IPS-15b (cell line): ENCODE data around the gene CCDC40.

ENCODE experiments used
- H3K27me3 ChIP-seq: one replicate; pipeline ENCODE4 v1.6.1; 2013; ENCODE audit warnings: low read length; ENCODE audit not compliant: control insufficient read depth, insufficient read depth
- H3K36me3 ChIP-seq: one replicate; pipeline ENCODE4 v1.6.1; 2013; ENCODE audit warnings: low read length; ENCODE audit not compliant: control insufficient read depth, insufficient read depth
- H3K4me1 ChIP-seq: one replicate; pipeline ENCODE4 v1.6.1; 2013; ENCODE audit warnings: mild to moderate bottlenecking, low read length; ENCODE audit not compliant: control insufficient read depth, insufficient read depth
- H3K4me3 ChIP-seq: one replicate; pipeline ENCODE4 v1.5.1; 2013; ENCODE audit warnings: low read depth, low read length
- H3K9ac ChIP-seq: one replicate; pipeline ENCODE4 v1.6.1; 2013; ENCODE audit warnings: low read depth, mild to moderate bottlenecking, low read length
- H3K9me3 ChIP-seq: one replicate; pipeline ENCODE4 v1.6.1; 2013; ENCODE audit warnings: mild to moderate bottlenecking, low read length; ENCODE audit not compliant: control insufficient read depth, insufficient read depth

CCDC40 gene

DNA sequence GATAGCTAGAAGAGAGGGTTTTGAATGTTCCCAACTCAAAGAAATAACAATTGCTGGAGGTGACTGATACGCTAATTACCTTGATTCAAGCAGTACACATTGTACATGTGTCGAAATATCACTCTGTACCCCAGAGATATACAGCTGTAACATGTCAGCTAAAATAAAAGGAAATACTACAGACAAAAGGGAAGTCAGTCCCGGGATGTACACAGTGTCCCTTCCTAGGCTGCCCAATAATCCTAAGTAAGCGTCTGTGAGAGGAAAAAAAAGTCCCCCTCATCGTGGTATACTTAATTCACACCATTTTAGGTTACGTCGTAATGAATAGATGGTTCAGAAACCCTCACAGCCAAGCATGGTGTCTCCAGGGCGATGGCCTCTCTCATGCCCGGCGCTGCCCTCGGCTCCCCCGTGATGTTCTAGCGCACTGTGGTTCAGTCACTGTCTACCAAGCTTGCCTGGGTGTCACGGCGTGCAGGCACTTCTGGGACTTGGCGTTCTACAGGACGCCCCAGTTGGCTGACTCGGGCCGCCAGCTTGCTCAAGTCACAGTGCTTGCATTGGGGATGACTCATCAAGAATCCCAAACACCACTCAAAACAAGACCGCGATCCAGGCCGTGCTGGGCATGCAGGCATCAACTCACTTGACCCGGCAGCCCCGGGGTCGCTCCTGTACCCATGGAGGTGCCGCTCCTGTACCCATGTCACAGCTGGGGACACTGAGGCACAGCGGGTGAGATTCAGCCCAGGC, 27.6 kb downstream of the CCDC40 start:
- Histone ChIP-seq H3K36me3 (no peaks in the 10 kb centered on the region), H3K4me1 (peaks cover 7% of the 10 kb centered on the region), H3K27me3 (no peaks in the 10 kb centered on the region), H3K9me3 (no peaks in the 10 kb centered on the region), H3K4me3 (no peak overlapping the region), H3K9ac (no peak overlapping the region)

DNA sequence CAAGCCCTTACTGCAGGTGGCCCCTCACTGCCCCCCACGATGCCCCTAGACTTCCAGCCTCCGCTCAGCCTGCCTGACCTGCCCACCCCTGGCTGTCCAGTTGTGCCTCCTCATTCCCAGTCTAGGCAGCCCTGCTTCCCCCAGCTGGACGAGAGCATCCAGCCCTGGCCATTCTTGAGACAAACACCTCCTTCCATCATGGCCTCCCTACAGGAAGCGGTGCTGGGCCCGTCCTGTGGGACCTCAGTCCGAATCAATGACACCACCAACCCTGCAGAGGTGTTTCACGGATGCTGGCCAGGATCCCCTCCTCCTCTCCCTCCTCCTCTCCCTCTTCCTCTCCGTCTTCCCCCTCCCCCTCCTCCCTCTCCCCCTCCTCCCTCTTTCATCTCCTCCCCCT, 28.3 kb downstream of the CCDC40 start:
- Histone ChIP-seq H3K36me3 (no peaks in the 10 kb centered on the region), H3K4me3 (no peak overlapping the region), H3K4me1 (peaks cover 7% of the 10 kb centered on the region), H3K27me3 (no peaks in the 10 kb centered on the region), H3K9ac (no peak overlapping the region), H3K9me3 (no peaks in the 10 kb centered on the region)

- Histone ChIP-seq H3K4me1 (peaks cover 7% of the 10 kb centered on the region), H3K36me3 (no peaks in the 10 kb centered on the region), H3K27me3 (no peaks in the 10 kb centered on the region), H3K9ac (no peak overlapping the region), H3K9me3 (no peaks in the 10 kb centered on the region), H3K4me3 (no peak overlapping the region)
These were observed 29.2 kb downstream of the CCDC40 start for GRCh38 chr17:80065478-80066170.

DNA sequence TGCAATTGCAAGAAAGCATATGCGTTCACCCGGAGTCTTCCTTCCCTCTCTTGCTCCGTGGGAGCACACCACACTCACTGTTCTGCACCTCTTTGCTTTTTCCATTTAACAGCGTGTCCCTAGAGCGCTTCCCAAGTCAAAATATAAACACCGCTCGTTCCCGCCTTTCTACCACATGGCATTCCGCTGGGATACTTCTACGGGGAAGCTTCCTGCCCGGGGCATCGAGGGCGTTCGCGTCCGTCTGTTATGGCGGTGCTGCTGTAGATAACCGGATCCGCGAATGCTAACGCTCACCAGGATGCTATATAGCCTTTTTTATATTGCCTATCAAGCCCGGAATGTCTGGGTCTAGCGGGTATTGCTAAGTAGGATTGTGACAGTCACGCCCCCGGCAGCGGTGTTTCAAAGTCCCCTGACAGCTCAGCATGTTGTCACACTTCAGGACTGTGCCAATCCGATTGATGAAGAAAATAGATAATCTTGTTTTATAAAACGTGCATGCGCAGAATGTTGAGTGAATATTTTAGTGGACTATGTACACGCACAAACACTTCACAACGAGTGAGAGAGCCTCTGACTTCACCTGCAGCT, 31.0 kb downstream of the CCDC40 start:
- H3K4me3 ChIP-seq, result no peak overlapping the region
- no peak overlapping the region for H3K9ac ChIP-seq
- H3K4me1 ChIP-seq, result peaks cover 7% of the 10 kb centered on the region
- no peaks in the 10 kb centered on the region for H3K36me3 ChIP-seq
- no peaks in the 10 kb centered on the region for H3K27me3 ChIP-seq
- H3K9me3 ChIP-seq, result no peaks in the 10 kb centered on the region

GRCh38 chr17:80068301-80069222, 32.1 kb downstream of the CCDC40 start:
- H3K27me3 ChIP-seq, result no peaks in the 10 kb centered on the region
- H3K4me3 ChIP-seq, result no peak overlapping the region
- H3K9ac ChIP-seq, result no peak overlapping the region
- no peaks in the 10 kb centered on the region for H3K36me3 ChIP-seq
- no peaks in the 10 kb centered on the region for H3K9me3 ChIP-seq
- H3K4me1 ChIP-seq, result peaks cover 7% of the 10 kb centered on the region

DNA sequence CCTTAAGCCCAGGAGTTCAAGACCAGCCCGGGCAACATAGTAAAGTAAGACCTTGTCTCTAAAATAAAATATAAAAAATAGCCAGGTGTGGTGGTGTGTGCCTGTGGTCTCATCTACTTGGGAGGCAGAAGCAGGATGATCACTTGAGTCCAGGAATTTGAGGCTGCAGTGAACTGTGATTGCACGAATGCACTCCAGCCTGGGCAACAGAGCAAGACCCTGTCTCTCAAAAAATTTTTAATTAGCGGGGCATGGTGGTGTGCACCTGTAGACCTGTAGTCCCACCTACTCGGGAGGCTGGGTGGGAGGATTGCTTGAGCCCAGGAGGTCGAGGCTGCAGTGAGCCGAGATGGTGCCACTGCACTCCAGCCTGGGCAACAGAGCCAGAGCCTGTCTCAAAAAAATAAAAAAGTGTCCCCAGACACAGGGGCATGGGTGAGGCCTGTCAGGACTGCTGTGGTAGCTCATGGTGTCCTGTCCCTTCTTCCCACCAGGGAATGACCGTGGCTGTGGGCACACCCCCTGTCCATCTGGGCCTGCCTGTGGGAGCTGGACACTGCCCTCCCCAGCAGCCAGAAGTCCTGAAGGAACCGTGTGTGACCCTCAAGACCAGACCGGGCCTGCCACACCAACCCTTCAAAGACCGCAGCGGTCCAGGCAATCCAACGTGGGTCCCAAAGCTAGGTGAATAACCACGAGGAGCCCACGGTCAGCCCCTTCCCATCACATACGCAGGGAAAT, 34.1 kb downstream of the CCDC40 start:
- no peaks in the 10 kb centered on the region for H3K9me3 ChIP-seq
- no peaks in the 10 kb centered on the region for H3K36me3 ChIP-seq
- no peak overlapping the region for H3K4me3 ChIP-seq
- no peak overlapping the region for H3K9ac ChIP-seq
- no peaks in the 10 kb centered on the region for H3K27me3 ChIP-seq
- peaks cover 6% of the 10 kb centered on the region for H3K4me1 ChIP-seq

GRCh38 chr17:80071116-80071841, 34.8 kb downstream of the CCDC40 start:
- no peaks in the 10 kb centered on the region for H3K9me3 ChIP-seq
- H3K27me3 ChIP-seq, result no peaks in the 10 kb centered on the region
- no peaks in the 10 kb centered on the region for H3K36me3 ChIP-seq
- H3K4me1 ChIP-seq, result no peaks in the 10 kb centered on the region
- H3K4me3 ChIP-seq, result no peak overlapping the region
- no peak overlapping the region for H3K9ac ChIP-seq

GRCh38 chr17:80072410-80072809, 36.0 kb downstream of the CCDC40 start:
- Histone ChIP-seq H3K27me3 (no peaks in the 10 kb centered on the region), H3K4me3 (no peak overlapping the region), H3K9me3 (no peaks in the 10 kb centered on the region), H3K9ac (no peak overlapping the region), H3K4me1 (no peaks in the 10 kb centered on the region), H3K36me3 (no peaks in the 10 kb centered on the region)

- Histone ChIP-seq H3K36me3 (no peaks in the 10 kb centered on the region), H3K27me3 (no peaks in the 10 kb centered on the region), H3K4me3 (no peak overlapping the region), H3K9ac (no peak overlapping the region), H3K9me3 (no peaks in the 10 kb centered on the region), H3K4me1 (no peaks in the 10 kb centered on the region)
These were observed 43.6 kb downstream of the CCDC40 start for GRCh38 chr17:80080081-80080480.

DNA sequence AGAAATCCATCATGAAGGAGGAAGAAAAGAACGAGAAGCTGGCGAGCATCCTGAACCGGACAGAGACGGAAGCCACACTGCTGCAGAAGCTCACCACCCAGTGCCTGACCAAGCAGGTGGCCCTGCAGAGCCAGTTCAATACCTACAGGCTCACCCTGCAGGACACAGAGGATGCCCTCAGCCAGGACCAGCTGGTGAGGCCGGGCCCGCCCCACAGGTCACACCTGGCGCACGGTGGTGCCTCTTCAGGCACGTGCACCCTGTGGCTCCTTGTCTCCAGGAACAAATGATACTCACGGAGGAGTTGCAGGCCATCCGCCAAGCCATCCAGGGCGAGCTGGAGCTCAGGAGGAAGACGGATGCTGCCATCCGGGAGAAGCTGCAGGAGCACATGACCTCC, 45.2 kb downstream of the CCDC40 start:
- H3K4me3 ChIP-seq, result no peak overlapping the region
- H3K9ac ChIP-seq, result no peak overlapping the region
- H3K4me1 ChIP-seq, result no peaks in the 10 kb centered on the region
- H3K9me3 ChIP-seq, result no peaks in the 10 kb centered on the region
- H3K36me3 ChIP-seq, result no peaks in the 10 kb centered on the region
- H3K27me3 ChIP-seq, result no peaks in the 10 kb centered on the region
